Activated CD8-positive, alpha-beta memory T cell treated with anti-CD3 and anti-CD28 coated beads for 48 hours (primary cell): ENCODE data around the gene ZSWIM1.

ENCODE experiments used
- DNase-seq, 3 experiments: peaks; one replicate each; pipeline ENCODE4 v3.0.0-alpha.2; 2020; ENCODE audit warnings: low read depth in 2 of 3, low spot score in 2 of 3

ZSWIM1 gene

DNA sequence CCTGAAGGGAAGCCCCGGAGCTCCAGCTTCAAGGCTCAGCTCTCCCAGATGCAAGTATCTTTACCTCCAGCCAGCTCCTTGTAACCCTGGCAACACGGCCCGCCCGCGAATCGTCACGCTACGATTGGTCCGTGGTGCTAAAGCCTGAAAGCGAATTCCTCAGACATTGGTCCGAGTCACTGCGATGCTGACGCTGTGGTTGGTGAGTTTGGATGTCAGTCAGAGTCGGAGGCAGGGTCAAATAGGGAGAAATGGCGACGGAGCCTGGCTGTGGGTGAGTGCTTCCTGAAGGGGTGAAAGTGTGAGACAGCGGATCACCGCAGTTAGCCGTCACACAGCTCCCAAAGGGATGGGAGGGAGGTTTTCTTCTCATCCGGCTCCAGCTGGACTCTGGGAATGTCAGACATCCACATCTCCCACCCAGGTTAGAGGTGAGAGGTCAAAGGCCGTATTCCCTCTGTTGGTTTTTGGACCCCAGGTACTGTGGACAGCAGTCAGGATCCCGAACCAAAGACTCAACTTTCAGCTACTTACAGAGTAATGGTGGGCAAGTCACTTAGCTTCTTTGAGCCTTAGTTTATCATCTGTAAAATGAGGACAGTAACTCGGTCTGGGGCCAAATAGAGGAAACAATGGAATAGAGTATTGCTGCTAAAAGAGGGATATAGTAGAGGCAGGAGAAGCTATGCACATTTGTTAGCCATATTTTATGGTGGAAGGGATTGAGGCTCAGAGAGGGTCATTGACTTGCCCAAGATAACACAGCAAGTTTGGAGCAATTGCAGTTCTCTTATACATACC is at the start of gene ZSWIM1:
Gene ZSWIM1, plus strand, starts transcription at position 240 of the 801 bp plus-strand sequence. CDS start 1,366 bp downstream, outside the sequence.
- DNase-seq, result peak; percentile 93 to 97 (median 93)

DNA sequence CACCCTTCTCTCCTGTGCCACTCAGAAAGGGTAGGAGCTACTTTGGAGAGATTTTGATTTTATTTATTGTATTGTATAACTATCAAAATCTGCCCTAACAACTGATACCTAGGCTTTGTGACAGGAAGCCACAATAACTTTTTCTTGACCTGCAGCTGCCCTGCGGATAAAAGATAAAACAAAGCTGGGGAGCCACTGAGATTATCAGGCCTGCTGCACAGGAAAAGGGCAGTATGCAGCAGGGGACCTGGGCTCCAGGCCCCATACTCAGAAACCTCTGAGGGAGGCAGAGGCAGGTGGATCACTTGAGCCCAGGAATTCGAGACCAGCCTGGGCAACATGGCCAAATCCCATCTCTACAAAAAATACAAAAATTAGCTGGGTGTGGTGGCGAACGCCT is 48.4 kb upstream of the ZSWIM1 start:
- DNase-seq, result no peak

DNA sequence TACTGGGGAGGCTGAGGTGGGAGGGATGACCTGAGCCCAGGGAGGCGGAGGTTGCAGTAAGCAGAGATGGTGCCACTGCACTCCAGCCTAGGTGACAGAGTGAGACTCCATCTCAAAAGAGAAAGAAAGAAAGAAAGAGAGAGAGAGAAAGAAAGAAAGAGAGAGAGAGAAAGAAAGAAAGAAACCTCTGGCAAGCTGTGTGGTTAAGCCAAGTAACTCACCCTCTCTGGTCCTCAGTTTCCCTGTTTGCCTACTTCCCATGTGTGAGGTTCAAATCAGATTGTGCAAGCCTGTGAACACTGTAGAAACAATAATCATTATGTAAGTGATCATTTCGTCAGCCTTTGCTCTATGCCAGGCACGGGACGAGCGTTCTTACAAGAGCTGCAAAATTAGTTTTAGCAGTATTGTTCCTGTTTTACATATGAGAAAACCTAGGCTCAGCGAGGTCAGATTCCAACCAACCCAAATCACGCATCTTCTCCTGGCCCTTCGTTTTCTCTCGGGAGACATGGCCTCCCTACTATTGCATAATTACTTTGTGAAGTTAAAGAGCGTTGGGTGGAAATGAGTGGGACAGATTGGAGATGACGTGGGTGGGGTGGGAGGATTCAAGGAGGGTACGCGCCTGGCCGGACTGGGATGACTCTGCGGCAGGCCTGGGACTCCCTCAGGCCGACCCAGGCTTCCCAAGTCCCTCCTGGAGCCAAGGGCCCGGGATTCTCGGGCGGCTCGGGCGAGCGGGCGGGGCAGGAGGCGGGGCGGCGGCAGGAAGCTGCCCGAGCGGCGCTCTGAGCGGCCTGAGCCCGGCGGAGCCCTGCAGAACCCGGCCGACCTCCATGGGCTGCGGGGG is 47.8 kb upstream of the ZSWIM1 start, which contains the start of gene SNX21:
Gene SNX21, plus strand, starts transcription at position 770 of the 853 bp plus-strand sequence. CDS start 121 bp downstream, outside the sequence.
- DNase-seq, result no peak

DNA sequence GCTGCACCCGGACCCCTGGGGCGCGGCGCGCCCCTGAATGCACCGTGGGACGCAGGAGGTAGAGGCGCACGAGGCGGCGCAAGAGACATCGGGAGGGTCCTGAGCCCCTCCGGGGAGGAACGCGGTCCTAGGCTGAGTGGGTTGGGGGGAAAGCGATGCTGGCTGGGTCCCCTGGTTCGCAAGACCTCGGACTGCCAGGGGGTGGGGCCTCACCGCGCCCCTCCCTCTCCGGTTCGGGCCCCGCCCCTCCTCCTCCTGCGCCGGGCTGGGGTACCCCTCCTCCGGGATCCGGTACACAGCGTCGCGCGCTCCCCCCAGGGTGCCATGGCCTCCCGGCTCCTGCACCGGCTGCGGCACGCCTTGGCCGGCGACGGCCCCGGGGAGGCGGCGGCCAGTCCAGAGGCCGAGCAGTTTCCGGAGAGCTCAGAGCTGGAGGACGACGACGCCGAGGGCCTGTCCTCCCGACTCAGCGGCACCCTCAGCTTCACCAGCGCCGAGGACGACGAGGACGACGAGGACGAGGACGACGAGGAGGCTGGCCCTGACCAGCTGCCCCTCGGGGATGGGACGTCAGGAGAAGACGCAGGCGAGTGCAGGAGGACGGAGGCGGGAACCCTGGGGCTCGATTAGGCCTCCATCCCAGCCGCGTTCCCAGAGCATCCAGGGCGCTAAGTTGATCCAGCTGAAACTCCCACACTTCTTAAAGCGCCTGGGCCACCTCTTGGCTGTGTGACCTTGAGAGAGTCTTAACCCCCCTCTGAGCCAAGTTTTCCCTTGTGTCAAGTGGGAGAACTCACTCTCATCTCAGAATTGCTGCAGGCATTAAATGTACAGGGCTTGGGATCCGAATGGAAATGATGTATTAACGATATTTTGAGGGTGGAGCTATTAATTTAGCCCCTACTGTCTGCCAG is 46.9 kb upstream of the ZSWIM1 start:
- no peak for DNase-seq

DNA sequence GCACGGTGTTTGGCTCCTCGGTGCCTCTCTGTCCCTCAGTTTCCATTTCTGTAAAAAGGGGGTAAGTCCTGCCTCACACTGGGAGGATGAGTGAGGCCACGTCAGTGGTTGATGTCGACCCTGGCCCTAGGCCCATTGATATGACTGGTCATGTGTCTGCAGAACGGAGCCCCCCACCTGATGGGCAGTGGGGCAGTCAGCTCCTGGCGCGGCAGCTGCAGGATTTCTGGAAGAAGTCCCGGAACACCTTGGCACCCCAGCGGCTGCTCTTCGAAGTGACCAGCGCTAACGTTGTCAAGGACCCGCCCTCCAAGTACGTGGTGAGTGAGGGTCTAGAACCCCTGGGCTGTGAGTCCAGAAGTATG is 46.2 kb upstream of the ZSWIM1 start:
- DNase-seq, result no peak

DNA sequence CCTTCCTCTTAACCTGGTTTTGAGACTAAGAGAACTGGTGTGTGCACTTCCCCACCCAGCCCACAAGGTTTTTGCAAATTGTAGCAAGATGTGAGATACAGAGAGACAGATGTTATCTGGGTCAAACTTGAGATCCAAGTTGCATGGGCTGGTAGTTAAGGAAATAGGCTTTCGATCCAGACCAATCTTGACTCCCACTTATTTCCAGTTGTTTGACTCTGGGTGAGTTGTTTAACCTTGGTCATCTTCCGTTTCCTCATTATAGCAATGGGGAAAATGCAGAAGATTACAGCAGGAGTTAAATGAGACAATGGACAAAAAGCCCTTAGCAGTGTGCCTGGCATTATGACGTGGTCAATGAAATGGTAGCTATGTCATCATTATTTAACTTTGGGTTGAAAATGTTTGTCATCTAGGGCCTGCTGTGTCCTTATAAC is 45.7 kb upstream of the ZSWIM1 start:
- no peak for DNase-seq

DNA sequence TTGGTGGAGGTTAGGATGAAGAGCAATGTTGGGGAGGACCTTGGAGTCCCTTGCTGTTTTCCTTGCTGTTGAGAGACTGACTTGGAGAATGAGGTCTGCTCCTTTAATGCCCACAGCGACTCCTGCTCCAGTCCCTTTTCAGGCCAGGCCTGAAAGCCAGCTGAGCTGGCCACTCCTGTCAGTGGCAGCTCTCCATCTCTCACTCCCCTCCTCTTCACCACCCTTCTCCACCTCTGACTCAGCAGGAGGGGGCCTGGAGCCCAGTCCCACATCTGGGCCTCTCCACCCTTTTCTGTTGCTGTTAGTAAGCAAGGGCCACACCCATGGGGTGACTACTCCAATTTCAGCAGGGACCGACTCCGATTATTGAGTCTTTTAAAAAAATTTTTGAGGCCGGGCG is 45.2 kb upstream of the ZSWIM1 start:
- no peak for DNase-seq

DNA sequence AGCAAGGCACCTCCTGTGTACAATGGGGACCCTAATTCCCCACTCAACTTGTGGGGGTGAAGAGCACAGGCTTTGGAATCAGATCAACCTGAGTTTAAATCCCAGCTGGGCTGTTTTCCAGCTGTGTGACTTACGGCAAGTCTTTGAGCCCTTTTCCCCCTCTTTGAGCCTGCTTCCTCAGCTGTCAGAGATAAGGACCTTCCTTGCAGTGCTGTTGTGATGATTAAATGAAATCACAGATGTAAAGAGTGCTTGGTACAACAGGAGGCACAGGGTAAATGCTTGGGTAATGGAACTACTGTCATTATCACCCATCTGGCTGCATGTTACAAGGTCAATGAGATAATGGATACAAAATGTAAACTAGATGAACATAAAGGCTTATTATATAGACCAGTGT is 44.2 kb upstream of the ZSWIM1 start:
- no peak for DNase-seq

DNA sequence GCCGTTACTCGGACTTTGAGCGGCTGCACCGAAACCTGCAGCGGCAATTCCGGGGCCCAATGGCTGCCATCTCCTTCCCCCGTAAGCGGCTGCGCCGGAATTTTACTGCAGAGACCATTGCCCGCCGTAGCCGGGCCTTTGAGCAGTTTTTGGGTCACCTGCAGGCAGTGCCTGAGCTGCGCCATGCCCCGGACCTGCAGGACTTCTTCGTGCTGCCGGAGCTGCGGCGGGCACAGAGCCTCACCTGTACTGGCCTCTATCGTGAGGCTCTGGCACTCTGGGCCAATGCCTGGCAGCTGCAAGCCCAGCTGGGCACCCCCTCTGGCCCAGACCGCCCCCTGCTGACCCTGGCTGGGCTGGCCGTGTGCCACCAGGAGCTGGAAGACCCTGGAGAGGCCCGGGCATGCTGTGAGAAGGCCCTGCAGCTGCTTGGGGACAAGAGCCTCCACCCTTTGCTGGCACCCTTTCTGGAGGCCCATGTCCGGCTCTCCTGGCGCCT is 40.3 kb upstream of the ZSWIM1 start:
- DNase-seq, result no peak

DNA sequence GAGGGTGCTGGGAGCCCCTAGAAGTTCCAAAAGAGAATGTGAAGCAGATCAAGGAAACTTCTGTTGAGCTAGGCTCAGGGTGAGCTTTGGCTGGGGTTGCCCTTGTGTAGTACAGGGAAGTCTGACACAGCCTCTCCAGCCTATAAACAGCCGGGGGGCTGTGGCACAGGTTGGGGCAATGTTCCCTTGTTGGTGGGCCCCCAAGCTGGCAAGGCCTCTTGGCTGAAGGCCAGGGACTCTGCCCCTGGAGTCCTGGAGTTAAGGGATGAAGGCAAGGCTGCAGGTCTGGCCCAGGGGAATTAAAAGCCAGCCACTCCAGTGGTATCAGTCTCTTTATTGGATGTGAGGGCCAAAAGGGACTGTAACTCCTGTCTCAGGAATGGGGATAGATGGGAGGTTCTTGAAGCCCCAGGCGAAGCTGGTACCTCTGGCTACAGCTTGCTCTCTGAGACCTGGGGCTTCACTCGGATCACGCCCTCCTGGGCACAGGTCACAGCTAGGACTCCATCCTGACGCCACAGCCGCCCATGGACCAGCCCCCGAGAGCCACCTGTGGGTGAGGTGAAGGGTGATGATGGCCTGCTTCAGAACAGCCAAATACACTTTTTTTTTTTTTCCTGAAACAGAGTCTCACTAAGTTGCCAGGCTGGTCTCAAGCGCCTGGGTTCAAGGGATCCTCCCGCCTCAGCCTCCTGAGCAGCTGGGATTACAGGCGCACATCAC is 39.5 kb upstream of the ZSWIM1 start:
- no peak for DNase-seq

DNA sequence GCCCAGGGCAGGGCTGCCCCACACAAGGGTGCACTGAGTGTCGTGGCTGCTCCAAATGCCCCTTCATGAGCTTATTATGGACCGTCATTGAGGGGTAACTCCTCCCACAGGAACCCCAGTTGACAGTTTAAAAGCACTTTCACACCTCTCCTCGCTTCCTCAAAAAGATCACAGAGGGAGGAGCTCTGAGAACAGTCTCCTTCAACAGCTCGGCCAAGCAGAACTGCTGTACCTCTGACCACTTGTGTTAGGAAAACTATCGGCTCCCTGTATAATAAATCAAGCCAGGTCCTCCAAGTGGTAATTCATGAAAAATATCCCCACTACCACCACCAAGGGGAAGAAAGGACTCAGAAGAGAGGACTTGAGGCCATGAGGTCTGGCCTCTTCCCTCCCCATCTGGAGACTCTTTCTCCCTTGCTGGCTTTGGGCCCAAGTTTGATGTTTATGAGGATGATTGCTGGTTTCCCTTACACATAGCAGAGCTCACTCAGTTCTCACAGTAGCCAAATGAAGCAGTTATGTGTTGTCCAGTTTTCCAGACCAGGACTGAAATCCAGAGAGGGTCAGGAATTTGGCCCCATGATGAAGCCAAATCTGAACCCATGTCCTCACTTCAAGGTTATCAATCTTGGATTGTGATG is 38.7 kb upstream of the ZSWIM1 start:
- DNase-seq, result no peak

DNA sequence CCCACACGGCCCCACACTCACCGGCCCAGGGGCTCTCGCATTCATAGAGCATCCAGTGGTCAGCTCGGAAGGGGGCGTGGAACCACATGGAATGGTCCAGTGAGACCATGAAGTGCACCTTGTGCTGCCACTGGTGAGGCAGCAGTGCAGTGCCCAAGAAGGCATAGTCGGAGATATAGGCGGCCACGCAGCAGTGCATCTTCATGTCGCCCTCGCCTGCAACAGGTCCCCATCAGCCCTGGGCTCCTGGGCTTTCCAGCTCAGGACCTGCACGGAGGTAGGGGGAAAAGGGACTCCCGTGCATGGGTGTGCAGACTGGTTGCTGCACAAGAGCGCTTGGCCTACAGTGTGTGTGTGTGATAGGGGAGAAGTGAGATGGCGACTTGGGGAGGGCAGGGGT is 37.5 kb upstream of the ZSWIM1 start:
- no peak for DNase-seq

DNA sequence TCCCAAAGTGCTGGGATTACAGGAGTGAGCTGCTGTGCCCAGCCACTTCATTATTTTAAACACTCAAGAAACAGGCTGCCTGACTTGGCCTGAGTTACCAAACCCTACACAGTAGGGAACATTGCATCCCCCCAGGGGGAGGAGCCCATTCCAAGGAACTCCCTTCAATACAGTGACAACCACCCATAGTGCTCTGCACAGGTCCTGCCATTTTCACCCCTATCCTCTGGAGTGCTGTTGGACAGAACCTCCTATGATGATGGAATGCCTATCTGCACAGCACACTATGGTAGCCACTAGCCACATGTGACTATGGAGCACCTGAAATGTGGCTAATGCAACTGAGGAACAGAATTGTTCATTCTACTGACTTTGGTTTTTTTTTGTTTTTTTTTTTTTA is 35.6 kb upstream of the ZSWIM1 start:
- no peak for DNase-seq

DNA sequence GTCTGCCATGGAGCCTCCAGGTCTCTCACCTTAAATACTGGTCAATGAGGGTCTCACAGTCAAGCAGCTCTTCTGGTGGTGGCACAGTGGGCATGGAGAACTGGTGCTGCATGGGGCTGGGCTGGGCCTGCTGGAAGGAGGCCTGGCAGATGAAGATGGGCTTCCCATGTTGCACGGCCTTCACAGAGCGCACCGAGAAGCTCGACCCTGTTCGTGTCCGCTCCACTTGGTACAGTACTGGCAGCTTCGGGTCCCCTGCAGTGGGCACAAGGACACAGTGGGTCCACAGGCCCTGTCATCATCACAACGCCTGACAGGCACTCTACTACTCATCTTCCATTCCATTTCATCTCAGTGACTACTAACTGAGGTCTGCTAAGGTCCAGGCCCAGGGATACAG is 32.6 kb upstream of the ZSWIM1 start:
- no peak for DNase-seq

DNA sequence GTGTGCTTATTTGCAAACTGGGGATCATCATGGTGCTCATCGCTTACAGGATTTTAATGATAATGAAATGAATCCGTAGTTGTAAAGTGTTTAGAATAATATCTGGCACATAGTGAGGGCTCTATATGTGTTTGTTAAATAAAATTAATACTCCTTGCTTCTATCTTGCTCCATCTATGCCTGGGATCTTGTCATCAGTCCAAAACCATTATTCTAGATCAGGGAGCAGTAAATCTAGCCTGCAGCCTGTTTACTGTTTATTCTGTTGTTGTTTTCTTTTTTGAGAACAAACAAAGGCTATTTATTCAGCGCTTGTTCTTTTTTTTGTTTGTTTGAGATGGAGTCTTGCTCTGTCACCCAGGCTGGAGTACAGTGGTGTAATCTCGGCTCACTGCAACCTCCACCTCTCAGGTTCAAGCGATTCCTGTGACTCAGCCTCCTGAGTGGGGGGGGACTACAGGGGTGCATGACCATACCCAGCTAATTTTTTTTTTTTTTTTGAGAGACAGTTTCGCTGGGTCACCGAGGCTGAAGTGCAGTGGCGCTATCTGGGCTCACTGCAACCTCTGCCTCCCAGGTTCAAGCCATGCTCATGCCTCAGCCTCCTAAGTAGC is 32.0 kb upstream of the ZSWIM1 start:
- no peak for DNase-seq

DNA sequence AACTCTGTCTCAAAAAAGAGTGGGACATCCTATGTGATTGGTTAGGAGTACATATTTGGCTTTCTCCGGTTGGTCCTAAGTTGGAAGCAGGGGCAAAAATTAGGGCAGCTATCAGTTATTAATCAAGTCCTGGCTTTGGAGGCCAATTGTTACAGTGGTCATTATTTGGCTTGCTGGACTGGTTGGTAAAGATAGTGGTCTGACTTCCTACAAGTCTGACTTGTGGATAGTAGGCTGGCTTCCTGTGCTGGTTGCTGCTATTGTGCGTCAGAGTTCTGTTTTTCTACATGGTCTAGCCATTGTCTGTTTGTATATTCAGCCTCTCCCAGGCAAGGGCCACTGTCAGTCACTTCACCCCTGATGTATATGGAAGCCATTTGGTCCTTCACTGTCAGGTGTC is 30.8 kb upstream of the ZSWIM1 start:
- no peak for DNase-seq

DNA sequence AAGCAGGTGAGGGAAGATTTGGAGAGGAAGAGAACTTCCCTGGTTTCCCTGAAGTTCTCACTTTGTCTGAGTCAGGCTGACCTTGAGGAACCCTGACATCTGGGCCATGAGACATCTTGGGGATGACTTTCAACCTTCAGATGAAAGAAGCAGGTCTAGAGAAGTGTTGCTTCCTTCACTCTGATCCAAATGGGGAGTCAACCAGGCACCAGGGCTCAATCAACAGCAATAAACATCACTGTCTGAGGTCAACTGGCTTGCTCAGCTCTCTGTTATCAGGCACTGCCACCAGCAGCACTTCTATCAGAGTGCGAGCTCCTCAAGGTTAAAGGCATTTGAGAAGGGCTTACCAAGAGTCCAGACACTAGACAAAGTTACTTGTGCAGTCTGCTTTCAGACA is 30.1 kb upstream of the ZSWIM1 start:
- DNase-seq, result no peak

DNA sequence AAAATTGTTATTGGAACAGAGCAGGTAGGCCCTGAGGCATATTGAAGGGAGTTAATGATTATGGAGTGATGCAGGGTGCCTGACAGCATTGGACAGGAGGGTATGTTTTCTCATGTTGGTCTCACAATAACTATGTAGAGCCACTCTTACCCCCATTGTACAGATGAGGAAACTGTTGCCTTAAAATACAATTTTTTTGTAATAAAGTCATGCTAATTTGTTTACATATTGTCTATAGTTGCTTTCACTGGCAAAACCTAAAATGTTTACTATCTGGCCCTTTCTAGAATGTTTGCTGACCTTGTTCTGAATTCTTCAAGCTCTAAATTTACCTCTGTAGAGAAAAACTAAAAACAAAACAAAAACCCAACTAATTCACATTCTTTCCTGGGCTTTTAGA is 29.5 kb upstream of the ZSWIM1 start:
- DNase-seq, result no peak

DNA sequence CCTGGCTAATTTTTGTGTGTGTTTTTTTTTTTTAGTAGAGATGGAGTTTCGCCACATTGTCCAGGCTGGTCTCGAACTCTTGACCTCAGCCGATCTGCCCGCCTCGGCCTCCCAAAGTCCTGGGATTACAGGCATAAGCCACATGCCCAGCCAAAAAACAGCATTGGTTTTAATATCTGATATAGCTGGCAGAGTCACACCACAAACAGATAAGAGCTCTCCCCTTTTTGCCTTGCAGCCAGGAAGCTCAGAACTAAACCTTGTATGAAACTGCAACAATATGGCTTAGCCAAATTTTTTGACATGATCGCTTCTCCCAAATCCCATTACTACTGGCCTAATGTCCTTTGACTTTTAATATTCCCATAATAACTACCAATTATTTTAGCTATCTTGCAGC is 28.7 kb upstream of the ZSWIM1 start:
- DNase-seq, result no peak
